HepG2 (cell line): Measurements from ENCODE around the gene SEC14L6. TPM values are rescaled to one million over a fixed set of nuclear protein-coding genes. Genes with fewer than 3 reads are reported as not detected.
A peak's percentile ranks its signal among the peaks of the same experiment; 100 is the strongest.

Experiments
- FOXC1 ChIP-seq: sonication (generic); formaldehyde crosslinking; IDR thresholded peaks from 2 replicates; pipeline ENCODE4 v1.8.0; 2022; ENCODE audit warnings: mild to moderate bottlenecking, missing genetic modification reagents, borderline replicate concordance
- KLF16 ChIP-seq, 2 experiments: sonication (generic) in 1 of 2; formaldehyde crosslinking in 1 of 2; IDR thresholded peaks; 2 replicates each; pipeline versions ENCODE4 v1.6.1 to v1.8.0; 2016 to 2023; ENCODE audit warnings: missing genetic modification reagents in 2 of 2, missing compliant biosample characterization in 1 of 2
- LCORL ChIP-seq, 2 experiments: fragments of 450-650 bp in 1 of 2; sonication (generic) in 1 of 2; formaldehyde crosslinking in 1 of 2; IDR thresholded peaks; 2 replicates each; pipeline versions ENCODE4 v1.5.0 to v1.6.1; 2017 to 2020; ENCODE audit warnings: antibody characterized with exemption in 1 of 2, missing genetic modification reagents in 1 of 2
- SCMH1 ChIP-seq: sonication (generic); formaldehyde crosslinking; IDR thresholded peaks from 2 replicates; pipeline ENCODE4 v1.9.0; 2021; ENCODE audit warnings: missing genetic modification reagents, mild to moderate bottlenecking, borderline replicate concordance
- SMC3 ChIP-seq: IDR thresholded peaks from 2 replicates; pipeline ENCODE4 v1.6.1; 2011; ENCODE audit warnings: low read length, improper control_type of control experiment
- XRCC5 ChIP-seq: fragments of 200-400 bp; formaldehyde crosslinking; optimal IDR thresholded peaks from 2 replicates; pipeline ENCODE3; 2017; ENCODE audit warnings: mild to moderate bottlenecking, low read length
- ZNF12 ChIP-seq: sonication (generic); formaldehyde crosslinking; IDR thresholded peaks from 2 replicates; pipeline ENCODE4 v1.5.0; 2020; ENCODE audit warnings: missing genetic modification reagents
- ZNF160 ChIP-seq: sonication (generic); formaldehyde crosslinking; IDR thresholded peaks from 2 replicates; pipeline ENCODE4 v1.8.0; 2022; ENCODE audit warnings: mild to moderate bottlenecking, inconsistent platforms, missing genetic modification reagents
- ZNF720 ChIP-seq: sonication (generic); formaldehyde crosslinking; IDR thresholded peaks from 2 replicates; pipeline ENCODE4 v1.4.0; 2020; ENCODE audit warnings: missing genetic modification reagents
- ZNF816 ChIP-seq: sonication (generic); formaldehyde crosslinking; IDR thresholded peaks from 2 replicates; pipeline ENCODE4 v1.8.0; 2022; ENCODE audit warnings: missing genetic modification reagents, mild to moderate bottlenecking, borderline replicate concordance
- polyA plus RNA-seq, 8 experiments: library from polyadenylated mRNA; depleted of rRNA in 3 of 8; stranded (reverse) in 7 of 8; unstranded in 1 of 8; fragments of >200 nt; fragmentation: Illumina TruSeq in 4 of 8; extraction: Trizol in 4 of 8; gene quantifications; 2 replicates each; pipeline versions ENCODE4 v1.2.1 to v1.2.3, GENCODE V29; 2011 to 2016; ENCODE audit warnings: low read depth in 4 of 8, missing spikeins in 1 of 8, mixed read lengths in 1 of 8; ENCODE audit not compliant: insufficient read depth in 1 of 8
- total RNA-seq, 5 experiments: library from RNA; depleted of rRNA; stranded (reverse); fragments of >200 nt; fragmentation: Illumina TruSeq; extraction: Trizol; gene quantifications; 2 replicates each; pipeline ENCODE4 v1.2.3, GENCODE V29; 2016; ENCODE audit warnings: low read depth in 1 of 5
- TF ChIP-seq, protein P1 (sequence below): sonication (generic); formaldehyde crosslinking; IDR thresholded peaks from 2 replicates; pipeline ENCODE4 v1.4.0; 2020; ENCODE audit warnings: missing genetic modification reagents, borderline replicate concordance
- TF ChIP-seq, protein P2 (sequence below): sonication (generic); formaldehyde crosslinking; IDR thresholded peaks from 2 replicates; pipeline ENCODE4 v1.8.0; 2022; ENCODE audit warnings: missing genetic modification reagents, mild to moderate bottlenecking, moderate library complexity, borderline replicate concordance
- TF ChIP-seq, protein P3 (sequence below): sonication (generic); formaldehyde crosslinking; IDR thresholded peaks from 2 replicates; pipeline ENCODE4 v1.4.0; 2020; ENCODE audit warnings: missing genetic modification reagents, mild to moderate bottlenecking, borderline replicate concordance
- TF ChIP-seq, protein P4 (sequence below): sonication (generic); formaldehyde crosslinking; conservative IDR thresholded peaks from 2 replicates; pipeline ENCODE4 v1.4.0; 2020; ENCODE audit warnings: mild to moderate bottlenecking, missing genetic modification reagents, moderate library complexity
- TF ChIP-seq, protein P5 (sequence below): sonication (generic); formaldehyde crosslinking; IDR thresholded peaks from 2 replicates; pipeline ENCODE4 v1.4.0; 2020; ENCODE audit warnings: missing genetic modification reagents, borderline replicate concordance

SEC14L6 gene
- total and polyA plus RNA-seq, 2 of the 13 experiments (the other 11 are each of a cell fraction or from before 2014, with no cell fraction given) = 0.09 to 9.3 TPM

DNA sequence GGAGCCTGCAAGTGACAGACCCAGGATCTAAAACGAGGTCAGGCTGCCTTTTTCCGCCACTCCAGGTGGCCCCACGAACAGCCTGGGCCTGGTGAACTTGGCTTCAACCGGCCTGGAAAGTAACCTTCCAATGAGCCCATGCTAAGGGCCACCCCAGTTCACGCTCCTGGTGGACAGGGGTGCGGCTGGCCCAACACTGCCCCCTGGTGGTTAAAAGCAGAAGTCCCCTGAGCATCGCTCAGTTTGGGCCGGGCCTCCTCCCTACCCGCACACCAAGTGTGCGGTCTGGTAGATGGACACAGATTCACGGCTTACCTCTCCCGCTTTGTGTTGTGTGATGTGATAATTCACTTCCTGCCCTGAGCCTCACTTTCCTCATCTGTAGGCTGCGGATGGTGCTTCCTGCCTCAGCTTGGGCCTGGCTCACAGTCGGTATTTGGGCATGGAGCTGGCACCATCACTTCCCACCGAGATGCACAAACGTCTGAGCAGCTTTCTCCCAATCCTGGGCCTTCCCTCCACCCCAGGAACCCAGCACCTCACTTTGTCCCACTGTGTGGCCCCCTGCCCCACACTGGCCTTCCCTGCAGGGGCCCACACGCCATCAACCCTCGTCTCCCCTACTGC is 61.1 kb downstream of the SEC14L6 start (continued):
- TF ChIP-seq, protein P1, sequence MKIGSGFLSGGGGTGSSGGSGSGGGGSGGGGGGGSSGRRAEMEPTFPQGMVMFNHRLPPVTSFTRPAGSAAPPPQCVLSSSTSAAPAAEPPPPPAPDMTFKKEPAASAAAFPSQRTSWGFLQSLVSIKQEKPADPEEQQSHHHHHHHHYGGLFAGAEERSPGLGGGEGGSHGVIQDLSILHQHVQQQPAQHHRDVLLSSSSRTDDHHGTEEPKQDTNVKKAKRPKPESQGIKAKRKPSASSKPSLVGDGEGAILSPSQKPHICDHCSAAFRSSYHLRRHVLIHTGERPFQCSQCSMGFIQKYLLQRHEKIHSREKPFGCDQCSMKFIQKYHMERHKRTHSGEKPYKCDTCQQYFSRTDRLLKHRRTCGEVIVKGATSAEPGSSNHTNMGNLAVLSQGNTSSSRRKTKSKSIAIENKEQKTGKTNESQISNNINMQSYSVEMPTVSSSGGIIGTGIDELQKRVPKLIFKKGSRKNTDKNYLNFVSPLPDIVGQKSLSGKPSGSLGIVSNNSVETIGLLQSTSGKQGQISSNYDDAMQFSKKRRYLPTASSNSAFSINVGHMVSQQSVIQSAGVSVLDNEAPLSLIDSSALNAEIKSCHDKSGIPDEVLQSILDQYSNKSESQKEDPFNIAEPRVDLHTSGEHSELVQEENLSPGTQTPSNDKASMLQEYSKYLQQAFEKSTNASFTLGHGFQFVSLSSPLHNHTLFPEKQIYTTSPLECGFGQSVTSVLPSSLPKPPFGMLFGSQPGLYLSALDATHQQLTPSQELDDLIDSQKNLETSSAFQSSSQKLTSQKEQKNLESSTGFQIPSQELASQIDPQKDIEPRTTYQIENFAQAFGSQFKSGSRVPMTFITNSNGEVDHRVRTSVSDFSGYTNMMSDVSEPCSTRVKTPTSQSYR (CRISPR knock-in tag) = no peak
- no peak for TF ChIP-seq ZNF160 (CRISPR knock-in tag)
- TF ChIP-seq, protein P2, sequence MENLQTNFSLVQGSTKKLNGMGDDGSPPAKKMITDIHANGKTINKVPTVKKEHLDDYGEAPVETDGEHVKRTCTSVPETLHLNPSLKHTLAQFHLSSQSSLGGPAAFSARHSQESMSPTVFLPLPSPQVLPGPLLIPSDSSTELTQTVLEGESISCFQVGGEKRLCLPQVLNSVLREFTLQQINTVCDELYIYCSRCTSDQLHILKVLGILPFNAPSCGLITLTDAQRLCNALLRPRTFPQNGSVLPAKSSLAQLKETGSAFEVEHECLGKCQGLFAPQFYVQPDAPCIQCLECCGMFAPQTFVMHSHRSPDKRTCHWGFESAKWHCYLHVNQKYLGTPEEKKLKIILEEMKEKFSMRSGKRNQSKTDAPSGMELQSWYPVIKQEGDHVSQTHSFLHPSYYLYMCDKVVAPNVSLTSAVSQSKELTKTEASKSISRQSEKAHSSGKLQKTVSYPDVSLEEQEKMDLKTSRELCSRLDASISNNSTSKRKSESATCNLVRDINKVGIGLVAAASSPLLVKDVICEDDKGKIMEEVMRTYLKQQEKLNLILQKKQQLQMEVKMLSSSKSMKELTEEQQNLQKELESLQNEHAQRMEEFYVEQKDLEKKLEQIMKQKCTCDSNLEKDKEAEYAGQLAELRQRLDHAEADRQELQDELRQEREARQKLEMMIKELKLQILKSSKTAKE = no peak
- no peak for TF ChIP-seq ZNF816 (CRISPR knock-in tag)
- no peak for TF ChIP-seq ZNF12 (CRISPR knock-in tag)
- TF ChIP-seq FOXC1 = 0 out of 2 replicates have a peak, but pooled peaks have one; percentile 37
- TF ChIP-seq, protein P3, sequence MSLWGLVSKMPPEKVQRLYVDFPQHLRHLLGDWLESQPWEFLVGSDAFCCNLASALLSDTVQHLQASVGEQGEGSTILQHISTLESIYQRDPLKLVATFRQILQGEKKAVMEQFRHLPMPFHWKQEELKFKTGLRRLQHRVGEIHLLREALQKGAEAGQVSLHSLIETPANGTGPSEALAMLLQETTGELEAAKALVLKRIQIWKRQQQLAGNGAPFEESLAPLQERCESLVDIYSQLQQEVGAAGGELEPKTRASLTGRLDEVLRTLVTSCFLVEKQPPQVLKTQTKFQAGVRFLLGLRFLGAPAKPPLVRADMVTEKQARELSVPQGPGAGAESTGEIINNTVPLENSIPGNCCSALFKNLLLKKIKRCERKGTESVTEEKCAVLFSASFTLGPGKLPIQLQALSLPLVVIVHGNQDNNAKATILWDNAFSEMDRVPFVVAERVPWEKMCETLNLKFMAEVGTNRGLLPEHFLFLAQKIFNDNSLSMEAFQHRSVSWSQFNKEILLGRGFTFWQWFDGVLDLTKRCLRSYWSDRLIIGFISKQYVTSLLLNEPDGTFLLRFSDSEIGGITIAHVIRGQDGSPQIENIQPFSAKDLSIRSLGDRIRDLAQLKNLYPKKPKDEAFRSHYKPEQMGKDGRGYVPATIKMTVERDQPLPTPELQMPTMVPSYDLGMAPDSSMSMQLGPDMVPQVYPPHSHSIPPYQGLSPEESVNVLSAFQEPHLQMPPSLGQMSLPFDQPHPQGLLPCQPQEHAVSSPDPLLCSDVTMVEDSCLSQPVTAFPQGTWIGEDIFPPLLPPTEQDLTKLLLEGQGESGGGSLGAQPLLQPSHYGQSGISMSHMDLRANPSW (CRISPR knock-in tag) = no peak
- TF ChIP-seq, protein P4, sequence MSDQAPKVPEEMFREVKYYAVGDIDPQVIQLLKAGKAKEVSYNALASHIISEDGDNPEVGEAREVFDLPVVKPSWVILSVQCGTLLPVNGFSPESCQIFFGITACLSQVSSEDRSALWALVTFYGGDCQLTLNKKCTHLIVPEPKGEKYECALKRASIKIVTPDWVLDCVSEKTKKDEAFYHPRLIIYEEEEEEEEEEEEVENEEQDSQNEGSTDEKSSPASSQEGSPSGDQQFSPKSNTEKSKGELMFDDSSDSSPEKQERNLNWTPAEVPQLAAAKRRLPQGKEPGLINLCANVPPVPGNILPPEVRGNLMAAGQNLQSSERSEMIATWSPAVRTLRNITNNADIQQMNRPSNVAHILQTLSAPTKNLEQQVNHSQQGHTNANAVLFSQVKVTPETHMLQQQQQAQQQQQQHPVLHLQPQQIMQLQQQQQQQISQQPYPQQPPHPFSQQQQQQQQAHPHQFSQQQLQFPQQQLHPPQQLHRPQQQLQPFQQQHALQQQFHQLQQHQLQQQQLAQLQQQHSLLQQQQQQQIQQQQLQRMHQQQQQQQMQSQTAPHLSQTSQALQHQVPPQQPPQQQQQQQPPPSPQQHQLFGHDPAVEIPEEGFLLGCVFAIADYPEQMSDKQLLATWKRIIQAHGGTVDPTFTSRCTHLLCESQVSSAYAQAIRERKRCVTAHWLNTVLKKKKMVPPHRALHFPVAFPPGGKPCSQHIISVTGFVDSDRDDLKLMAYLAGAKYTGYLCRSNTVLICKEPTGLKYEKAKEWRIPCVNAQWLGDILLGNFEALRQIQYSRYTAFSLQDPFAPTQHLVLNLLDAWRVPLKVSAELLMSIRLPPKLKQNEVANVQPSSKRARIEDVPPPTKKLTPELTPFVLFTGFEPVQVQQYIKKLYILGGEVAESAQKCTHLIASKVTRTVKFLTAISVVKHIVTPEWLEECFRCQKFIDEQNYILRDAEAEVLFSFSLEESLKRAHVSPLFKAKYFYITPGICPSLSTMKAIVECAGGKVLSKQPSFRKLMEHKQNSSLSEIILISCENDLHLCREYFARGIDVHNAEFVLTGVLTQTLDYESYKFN (CRISPR knock-in tag) = no peak
- 0 out of 4 replicates have a peak, but pooled peaks of 1 of the 2 experiments have one; percentile 34 for TF ChIP-seq KLF16 (CRISPR knock-in tag; IDR thresholded peaks at IDR 0.05)
- no peak for TF ChIP-seq SCMH1 (CRISPR knock-in tag)
- TF ChIP-seq, protein P5, sequence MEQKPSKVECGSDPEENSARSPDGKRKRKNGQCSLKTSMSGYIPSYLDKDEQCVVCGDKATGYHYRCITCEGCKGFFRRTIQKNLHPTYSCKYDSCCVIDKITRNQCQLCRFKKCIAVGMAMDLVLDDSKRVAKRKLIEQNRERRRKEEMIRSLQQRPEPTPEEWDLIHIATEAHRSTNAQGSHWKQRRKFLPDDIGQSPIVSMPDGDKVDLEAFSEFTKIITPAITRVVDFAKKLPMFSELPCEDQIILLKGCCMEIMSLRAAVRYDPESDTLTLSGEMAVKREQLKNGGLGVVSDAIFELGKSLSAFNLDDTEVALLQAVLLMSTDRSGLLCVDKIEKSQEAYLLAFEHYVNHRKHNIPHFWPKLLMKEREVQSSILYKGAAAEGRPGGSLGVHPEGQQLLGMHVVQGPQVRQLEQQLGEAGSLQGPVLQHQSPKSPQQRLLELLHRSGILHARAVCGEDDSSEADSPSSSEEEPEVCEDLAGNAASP (CRISPR knock-in tag) = peak; percentile 69; the same call in 1 of the 2 replicates
- TF ChIP-seq LCORL (IDR thresholded peaks at IDR 0.05) = no peak
- 0 out of 2 replicates have a peak, but pooled peaks have one; percentile 57 for TF ChIP-seq LCORL (CRISPR knock-in tag; IDR thresholded peaks at IDR 0.05)
- TF ChIP-seq ZNF720 (CRISPR knock-in tag) = no peak
- peak; percentile 58 for TF ChIP-seq SMC3
- peak; percentile 29 for TF ChIP-seq XRCC5
